ENCODE results near the gene CDH4. TPM values are rescaled to one million over a fixed set of nuclear protein-coding genes. Genes with fewer than 3 reads are reported as not detected.

Gene CDH4
- total and polyA plus RNA-seq, 2 of the 4 experiments (the other 2 are of a cell fraction), result 1.6 to 3.5 TPM

GRCh38 chr20:61437280-61438206 lies 185.5 kb downstream of the CDH4 start:
- H2AK9ac ChIP-seq (replicated peaks; ENCODE audit: low read depth, low read length, poor library complexity), result peak overlapping the region; percentile 83
- peaks cover 13% of the 10 kb centered on the region; the same call in 1 of the 2 replicates for H3K9me1 ChIP-seq (ENCODE audit: insufficient read depth, low read length)
- H2BK120ac ChIP-seq (ENCODE audit: low read depth, low read length), result peak overlapping the region; percentile 83
- H3K36me3 ChIP-seq (ENCODE audit: control insufficient read depth, insufficient read depth, low read length), result no peaks in the 10 kb centered on the region
- H3K14ac ChIP-seq (replicated peaks; ENCODE audit: low read depth, low read length), result peak overlapping the region; percentile 63
- H3K56ac ChIP-seq (ENCODE audit: extremely low read depth, insufficient read depth, low read length), result peak overlapping the region; percentile 71
- H3K27me3 ChIP-seq (ENCODE audit: control insufficient read depth, insufficient read depth, low read length), result no peaks in the 10 kb centered on the region
- H2AFZ ChIP-seq (replicated peaks; ENCODE audit: low read length, poor library complexity), result peak overlapping the region; percentile 78
- DNase-seq (peak; percentile 90), ATAC-seq (ENCODE audit: low read depth) (peak; percentile 35)
- H3K9ac ChIP-seq (ENCODE audit: low read depth, low read length), result 0 out of 2 replicates have a peak overlapping the region, but pooled peaks have one; percentile 28
- no peak overlapping the region; the same call in 1 of the 2 replicates for H3K18ac ChIP-seq (ENCODE audit: low read depth, low read length)
- peak overlapping the region; percentile 45 for H3K27ac ChIP-seq (ENCODE audit: insufficient read depth, low read length)
- peak overlapping the region; percentile 74 for H3K4ac ChIP-seq (ENCODE audit: low read depth, low read length)
- H2AK5ac ChIP-seq (ENCODE audit: low read depth, low read length), result peak overlapping the region; percentile 9; the same call in 1 of the 2 replicates
- peak overlapping the region; percentile 58 to 61; a peak in 3 of 4 replicates for H4K8ac ChIP-seq (ENCODE audit: low read depth in 2 of 2, low read length in 2 of 2)
- H3K79me1 ChIP-seq (ENCODE audit: low read depth in 1 of 2, low read length in 2 of 2), result peaks cover 0 to 5% of the 10 kb centered on the region in 2 experiments; a peak in 1 of 4 replicates
- BruUV-seq (replicated peaks), result no TSS peak
- peak overlapping the region; percentile 75 for H4K91ac ChIP-seq (ENCODE audit: insufficient read depth, low read depth, low read length)
- TF ChIP-seq NFE2L2 (IDR thresholded peaks at IDR 0.05; ENCODE audit: low read depth, low read length) (peak; percentile 85), MXI1 (IDR thresholded peaks at IDR 0.05; ENCODE audit: borderline replicate concordance, low read depth, low read length) (no peak), CEBPB (IDR thresholded peaks at IDR 0.05; ENCODE audit: low read depth, low read length) (peak; percentile 75), FOS (IDR thresholded peaks at IDR 0.05; ENCODE audit: low read depth, low read length) (no peak), ELK1 (IDR thresholded peaks at IDR 0.05; ENCODE audit: borderline replicate concordance, low read depth, low read length) (no peak), MAFK (IDR thresholded peaks at IDR 0.05; ENCODE audit: low read depth, low read length) (peak; percentile 64; the same call in 1 of the 2 replicates)
- peaks cover 7% of the 10 kb centered on the region; the same call in 1 of the 2 replicates for H3K4me1 ChIP-seq (ENCODE audit: control insufficient read depth, insufficient read depth, low read length)
- in situ Hi-C loops (cut with MboI; ENCODE audit: low sequenced_read_pairs) (no loop called here), dilution Hi-C loops (cut with HindIII; ENCODE audit: low sequenced_read_pairs, unreplicated experiment) (no loop called here), intact Hi-C loops (cut with micrococcal nuclease) (no loop called here)
- 0 out of 2 replicates have a peak overlapping the region, but pooled peaks have one; percentile 9 for H3K4me2 ChIP-seq (ENCODE audit: low read depth, low read length)
- no peaks in the 10 kb centered on the region for H3K9me3 ChIP-seq (ENCODE audit: control insufficient read depth, insufficient read depth, low read length)
- H4K20me1 ChIP-seq (ENCODE audit: insufficient read depth, low read length), result no peaks in the 10 kb centered on the region
- peak overlapping the region; percentile 52; the same call in 1 of the 2 replicates for H3K23ac ChIP-seq (ENCODE audit: low read depth, low read length)
- 63% methylated on average over 11 of the region's 28 CpGs; no CpG with 5 or more reads in 1 of the 2 experiments for WGBS, 2 experiments (ENCODE audit: extremely low coverage in 2 of 2, insufficient read length in 1 of 2)
- H4K5ac ChIP-seq (ENCODE audit: low read depth, low read length), result no peak overlapping the region; the same call in 1 of the 2 replicates
- ChIA-PET POLR2A (ENCODE audit: unreplicated experiment) (no interaction called here), CTCF (no interaction called here)
- H2BK20ac ChIP-seq (ENCODE audit: low read depth, low read length), result peak overlapping the region; percentile 69
- H3K4me3 ChIP-seq (ENCODE audit: insufficient read depth, low read depth, low read length), result no peak overlapping the region
- H2BK5ac ChIP-seq (ENCODE audit: low read depth, low read length, poor library complexity, severe bottlenecking), result peak overlapping the region; percentile 57
- H2BK15ac ChIP-seq (ENCODE audit: low read depth, low read length), result peak overlapping the region; percentile 34; the same call in 1 of the 3 replicates

Measured in IMR-90 (cell line).